ENCODE measurements around the gene ZNF772. TPM values are rescaled to one million over a fixed set of nuclear protein-coding genes. Genes with fewer than 3 reads are reported as not detected.

Gene ZNF772
- total RNA-seq, 1 experiment from 2014 or later: 0.37 TPM

- Histone ChIP-seq H3K27ac (ENCODE audit: low read depth, low read length) (no peak overlapping the region), H3K9ac (ENCODE audit: low read length) (no peak overlapping the region), H3K4me2 (ENCODE audit: low read length) (no peak overlapping the region), H3K27me3 (ENCODE audit: insufficient read depth, low read length) (no peaks in the 10 kb centered on the region), H3K79me2 (ENCODE audit: insufficient read depth, low read length) (no peaks in the 10 kb centered on the region), H4K20me1 (ENCODE audit: insufficient read depth) (no peaks in the 10 kb centered on the region), H3K9me2 (ENCODE audit: insufficient read depth) (no peaks in the 10 kb centered on the region), H3K9me3 (ENCODE audit: control insufficient read depth in 1 of 2, insufficient read depth in 1 of 2, low read depth in 1 of 2, low read length in 2 of 2) (peaks cover 14 to 17% of the 10 kb centered on the region in 2 experiments; a peak in 3 of 4 replicates), H3K4me1 (ENCODE audit: control insufficient read depth in 1 of 2, insufficient read depth in 2 of 2, low read length in 2 of 2) (no peaks in the 10 kb centered on the region), H3K36me3 (ENCODE audit: control insufficient read depth in 1 of 2, insufficient read depth in 2 of 2, low read length in 2 of 2) (no peaks in the 10 kb centered on the region), H3K4me3 (replicated peaks in 1 of 2; ENCODE audit: low read depth in 1 of 2, low read length in 2 of 2) (no peak overlapping the region), H2AFZ (ENCODE audit: low read depth, low read length, poor library complexity, severe bottlenecking) (no peak overlapping the region)
- no TSS peak for BruUV-seq (replicated peaks)
- TF ChIP-seq ZNF274 (IDR thresholded peaks at IDR 0.05; ENCODE audit: low read depth, low read length) (no peak), FOSL1 (IDR thresholded peaks at IDR 0.05; ENCODE audit: low read depth) (no peak)
- ChIA-PET POLR2A (no interaction called here), RAD21 (ENCODE audit: low non-redundant PET in 1 of 2, low total read pairs in 2 of 2, uncharacterized antibody in 2 of 2, unreplicated experiment in 2 of 2) (no interaction called here), CTCF (no interaction called here)
- intact Hi-C loops (cut with micrococcal nuclease): no loop called here
- ATAC-seq: no peak
- no peak for DNase-seq (ENCODE audit: low read depth, low spot score)
Measured at GRCh38 chr19:57511484-57511883, 34.1 kb upstream of the ZNF772 start.

- ChIA-PET CTCF (no interaction called here), RAD21 (ENCODE audit: low non-redundant PET in 1 of 2, low total read pairs in 2 of 2, uncharacterized antibody in 2 of 2, unreplicated experiment in 2 of 2) (no interaction called here), POLR2A (no interaction called here)
- no peaks in the 10 kb centered on the region for H3K79me2 ChIP-seq (ENCODE audit: insufficient read depth, low read length)
- no peak overlapping the region for H3K4me3 ChIP-seq (replicated peaks in 1 of 2; ENCODE audit: low read depth in 1 of 2, low read length in 2 of 2)
- no peak overlapping the region for H2AFZ ChIP-seq (ENCODE audit: low read depth, low read length, poor library complexity, severe bottlenecking)
- no peak for DNase-seq (ENCODE audit: low read depth, low spot score)
- no peaks in the 10 kb centered on the region for H3K9me2 ChIP-seq (ENCODE audit: insufficient read depth)
- no peak overlapping the region for H3K27ac ChIP-seq (ENCODE audit: low read depth, low read length)
- H3K27me3 ChIP-seq (ENCODE audit: insufficient read depth, low read length): no peaks in the 10 kb centered on the region
- no peak overlapping the region for H3K9ac ChIP-seq (ENCODE audit: low read length)
- ATAC-seq: no peak
- H3K36me3 ChIP-seq (ENCODE audit: control insufficient read depth in 1 of 2, insufficient read depth in 2 of 2, low read length in 2 of 2): no peaks in the 10 kb centered on the region
- no peaks in the 10 kb centered on the region for H3K4me1 ChIP-seq (ENCODE audit: control insufficient read depth in 1 of 2, insufficient read depth in 2 of 2, low read length in 2 of 2)
- intact Hi-C loops (cut with micrococcal nuclease): no loop called here
- BruUV-seq (replicated peaks): no TSS peak
- no peaks in the 10 kb centered on the region for H4K20me1 ChIP-seq (ENCODE audit: insufficient read depth)
- H3K4me2 ChIP-seq (ENCODE audit: low read length): no peak overlapping the region
- H3K9me3 ChIP-seq (ENCODE audit: control insufficient read depth in 1 of 2, insufficient read depth in 1 of 2, low read depth in 1 of 2, low read length in 2 of 2): peaks cover 0 to 3% of the 10 kb centered on the region in 2 experiments; a peak in 1 of 4 replicates
- no peak for TF ChIP-seq SRF (IDR thresholded peaks at IDR 0.05; ENCODE audit: low read depth)
- no peak for TF ChIP-seq ZNF274 (IDR thresholded peaks at IDR 0.05; ENCODE audit: low read depth, low read length)
- TF ChIP-seq ZFX (IDR thresholded peaks at IDR 0.05): no peak
- no peak for TF ChIP-seq EZH2phosphoT487 (IDR thresholded peaks at IDR 0.05; ENCODE audit: borderline replicate concordance)
- no peak for TF ChIP-seq SIN3A (IDR thresholded peaks at IDR 0.05; ENCODE audit: low read depth)
- TF ChIP-seq SP1 (IDR thresholded peaks at IDR 0.05; ENCODE audit: low read depth): no peak
- TF ChIP-seq POLR2A (IDR thresholded peaks at IDR 0.05; ENCODE audit: borderline replicate concordance, extremely low read depth, insufficient read depth, insufficient read length): no peak
- TF ChIP-seq RAD21 (IDR thresholded peaks at IDR 0.05; ENCODE audit: low read depth): no peak
- TF ChIP-seq EZH2 (IDR thresholded peaks at IDR 0.05): no peak
- TF ChIP-seq REST (IDR thresholded peaks at IDR 0.05; ENCODE audit: low read depth): no peak
- no peak for TF ChIP-seq YY1 (IDR thresholded peaks at IDR 0.05; ENCODE audit: extremely low read depth, insufficient replicate concordance, low read depth, low read length)
- no peak for TF ChIP-seq EGR1 (IDR thresholded peaks at IDR 0.05; ENCODE audit: low read depth)
- TF ChIP-seq FOSL1 (IDR thresholded peaks at IDR 0.05; ENCODE audit: low read depth): no peak
- no peak for TF ChIP-seq POLR2AphosphoS5 (IDR thresholded peaks at IDR 0.05; ENCODE audit: low read depth, low read length)
- TF ChIP-seq MAX (IDR thresholded peaks at IDR 0.05): no peak
- no peak for TF ChIP-seq CTCF (IDR thresholded peaks at IDR 0.05 in 2 of 3, conservative IDR thresholded peaks at IDR 0.05 in 1 of 3; ENCODE audit: borderline replicate concordance in 1 of 3, insufficient read depth in 1 of 3, low read depth in 2 of 3, low read length in 2 of 3)
- TF ChIP-seq ATF3 (IDR thresholded peaks at IDR 0.05): no peak
Measured at GRCh38 chr19:57506163-57506562, 28.8 kb upstream of the ZNF772 start.

All from HCT116 (cell line).